Upper lobe of left lung (tissue), 6 donors: ENCODE data around the gene TRIM10. TPM values are rescaled to one million over a fixed set of nuclear protein-coding genes. Genes with fewer than 3 reads are reported as not detected.
A peak's percentile ranks its signal among the peaks of the same experiment; 100 is the strongest.

Experiments used
- ATAC-seq, 2 donors: fragments of 200-7000 bp; cut with Tn5 transposase; one replicate each; pipeline ENCODE4 v1.9.1; 2022; ENCODE audit warnings: mild to moderate bottlenecking in 2 of 2, moderate library complexity in 2 of 2; ENCODE audit not compliant: low FRiP score in 2 of 2
- DNase-seq, 2 donors: peaks; one replicate each; pipeline ENCODE4 v3.0.0-alpha.2; 2019 to 2020
- H3K27ac ChIP-seq, 4 donors: fragments of 200-600 bp; sonication (generic); one replicate each; pipeline ENCODE4 v1.5.1; 2016 to 2019
- H3K27me3 ChIP-seq, 4 donors: fragments of 200-600 bp; sonication (generic); one replicate each; pipeline ENCODE4 v1.5.1; 2017 to 2019
- H3K36me3 ChIP-seq, 4 donors: fragments of 200-600 bp; sonication (generic); one replicate each; pipeline ENCODE4 v1.5.1; 2016 to 2019
- H3K4me1 ChIP-seq, 4 donors: fragments of 200-600 bp; sonication (generic); one replicate each; pipeline ENCODE4 v1.5.1; 2018 to 2019
- H3K4me3 ChIP-seq, 4 donors: fragments of 200-600 bp; sonication (generic); one replicate each; pipeline ENCODE4 v1.5.1; 2017 to 2019; ENCODE audit warnings: mild to moderate bottlenecking in 2 of 4, moderate library complexity in 1 of 4
- H3K9me3 ChIP-seq, 4 donors: fragments of 200-600 bp; sonication (generic); one replicate each; pipeline ENCODE4 v1.5.1; 2018 to 2019
- CTCF ChIP-seq, 6 experiments: fragments of 450-650 bp in 4 of 6; fragments of 200-600 bp in 2 of 6; sonication (generic) in 2 of 6; IDR thresholded peaks; one replicate each; pipeline ENCODE4 v1.5.1; 2016 to 2019; ENCODE audit warnings: antibody characterized with exemption in 6 of 6
- EP300 ChIP-seq, 4 donors: sonication (generic); formaldehyde crosslinking; IDR thresholded peaks; one replicate each; pipeline ENCODE4 v1.5.1; 2017; ENCODE audit warnings: antibody characterized with exemption in 4 of 4, control low read depth in 2 of 4
- POLR2A ChIP-seq, 4 donors: fragments of 450-650 bp; IDR thresholded peaks; one replicate each; pipeline ENCODE4 v1.5.1; 2016 to 2017; ENCODE audit warnings: antibody characterized with exemption in 4 of 4, mild to moderate bottlenecking in 2 of 4
- POLR2AphosphoS5 ChIP-seq, 2 donors: sonication (generic); formaldehyde crosslinking; IDR thresholded peaks; one replicate each; pipeline ENCODE4 v1.5.1; 2017; ENCODE audit warnings: antibody characterized with exemption in 2 of 2
- WGBS, 2 donors: methylation state at CpG; one replicate each; pipeline ENCODE4 v1.1.5; 2017 to 2018; 5-methylcytosine and 5-hydroxymethylcytosine counted together
- total RNA-seq, 6 donors: library from RNA; depleted of rRNA in 4 of 6; stranded (reverse); fragments of >200 nt in 4 of 6; gene quantifications; one replicate each; pipeline versions ENCODE4 v1.1.0 to v1.2.1, GENCODE V29; 2016 to 2021
- donor health status: DM: no; HTN: no; CAD: no; lungs with moderate emphysema.
- donor health status: DM: no; HTN: yes; CAD: no; lungs with severe emphysema.

The TRIM10 gene
- total RNA-seq, 6 donors from 2014 or later = 0.07 to 1.4 (median 0.13) TPM; not detected in 2

- DNase-seq (peak in 1 of 2 donors; percentile 65), ATAC-seq (no peak)
- no peaks in the 10 kb centered on the region for H3K9me3 ChIP-seq
- H3K36me3 ChIP-seq = peaks cover 33 to 90% (median 62%) of the 10 kb centered on the region in 4 donors
- peaks cover 7 to 12% (median 10%) of the 10 kb centered on the region in 4 donors for H3K4me1 ChIP-seq
- H3K27me3 ChIP-seq = no peaks in the 10 kb centered on the region
- TF ChIP-seq CTCF (IDR thresholded peaks at IDR 0.05) = no peak
- no peak for TF ChIP-seq POLR2AphosphoS5 (IDR thresholded peaks at IDR 0.05)
- no peak for TF ChIP-seq EP300 (IDR thresholded peaks at IDR 0.05)
- no peak for TF ChIP-seq POLR2A (IDR thresholded peaks at IDR 0.05)
- H3K27ac ChIP-seq = no peak overlapping the region
- 91 to 98% methylated on average over 11 to 12 of the region's 12 CpGs for WGBS, 2 donors
- H3K4me3 ChIP-seq = no peak overlapping the region
These were observed 35.4 kb upstream of the TRIM10 start for GRCh38 chr6:30196376-30196775.

- Histone ChIP-seq H3K9me3 (no peaks in the 10 kb centered on the region), H3K36me3 (peaks cover 33 to 94% (median 64%) of the 10 kb centered on the region in 4 donors), H3K27ac (no peak overlapping the region), H3K27me3 (no peaks in the 10 kb centered on the region), H3K4me1 (peaks cover 2 to 7% (median 5%) of the 10 kb centered on the region in 4 donors), H3K4me3 (no peak overlapping the region)
- TF ChIP-seq POLR2AphosphoS5 (IDR thresholded peaks at IDR 0.05) (no peak), EP300 (IDR thresholded peaks at IDR 0.05) (no peak), CTCF (IDR thresholded peaks at IDR 0.05) (no peak), POLR2A (IDR thresholded peaks at IDR 0.05) (no peak)
- WGBS, 2 donors = 89 to 90% methylated on average over 1 of the region's 1 CpG
- ATAC-seq = no peak
- no peak for DNase-seq
These were observed 34.9 kb upstream of the TRIM10 start for GRCh38 chr6:30195951-30196350.

GRCh38 chr6:30194797-30195690 lies 34.0 kb upstream of the TRIM10 start:
- H3K36me3 ChIP-seq = peaks cover 37 to 94% (median 73%) of the 10 kb centered on the region in 4 donors
- no peaks in the 10 kb centered on the region for H3K4me1 ChIP-seq
- no peaks in the 10 kb centered on the region for H3K9me3 ChIP-seq
- 88 to 92% methylated on average over 8 of the region's 8 CpGs for WGBS, 2 donors
- H3K27me3 ChIP-seq = no peaks in the 10 kb centered on the region
- no peak overlapping the region for H3K4me3 ChIP-seq
- no peak overlapping the region for H3K27ac ChIP-seq
- ATAC-seq = no peak
- TF ChIP-seq POLR2AphosphoS5 (IDR thresholded peaks at IDR 0.05) = no peak
- no peak for TF ChIP-seq POLR2A (IDR thresholded peaks at IDR 0.05)
- no peak for TF ChIP-seq EP300 (IDR thresholded peaks at IDR 0.05)
- TF ChIP-seq CTCF (IDR thresholded peaks at IDR 0.05) = no peak
- no peak for DNase-seq

- no peaks in the 10 kb centered on the region for H3K27me3 ChIP-seq
- H3K36me3 ChIP-seq = peaks cover 36 to 92% (median 70%) of the 10 kb centered on the region in 4 donors
- no peak for ATAC-seq
- 87 to 94% methylated on average over 3 to 7 of the region's 7 CpGs for WGBS, 2 donors
- H3K27ac ChIP-seq = no peak overlapping the region
- H3K4me3 ChIP-seq = no peak overlapping the region
- no peak for TF ChIP-seq CTCF (IDR thresholded peaks at IDR 0.05)
- TF ChIP-seq POLR2AphosphoS5 (IDR thresholded peaks at IDR 0.05) = no peak
- no peak for TF ChIP-seq POLR2A (IDR thresholded peaks at IDR 0.05)
- no peak for TF ChIP-seq EP300 (IDR thresholded peaks at IDR 0.05)
- no peaks in the 10 kb centered on the region for H3K4me1 ChIP-seq
- H3K9me3 ChIP-seq = no peaks in the 10 kb centered on the region
- no peak for DNase-seq
These were observed 31.1 kb upstream of the TRIM10 start for GRCh38 chr6:30192076-30192475.
